HepG2 (cell line): ENCODE data around the gene AKR1C4. TPM values are rescaled to one million over a fixed set of nuclear protein-coding genes. Genes with fewer than 3 reads are reported as not detected.

Experiments used
- ATAC-seq: fragments of 200-7000 bp; cut with Tn5 transposase; 3 replicates; pipeline ENCODE4 v1.9.1; 2020; ENCODE audit warnings: mild to moderate bottlenecking, moderate library complexity
- BruUV-seq: library from RNA; stranded (reverse); fragments of 400-500 nt; replicated peaks from 2 replicates; lab custom pipeline; 2021; lab: Mats Ljungman, UMichigan
- CTCF ChIA-PET: fragments of 300-600 bp; formaldehyde crosslinking; extraction: SDS; loops from one replicate; lab custom pipeline; 2021; ENCODE audit warnings: low total read pairs, inconsistent platforms, low intra/inter-chr PET ratio; lab: Yijun Ruan, JAX
- POLR2A ChIA-PET: fragments of 350-600 bp; sonication (Branson Sonifier 250); formaldehyde crosslinking; loops from one replicate; lab custom pipeline; 2020; ENCODE audit warnings: antibody characterized with exemption, inconsistent platforms; lab: Yijun Ruan, JAX
- DNase-seq: peaks from one replicate; pipeline ENCODE4 v3.0.0-alpha.2; 2015; ENCODE audit warnings: low spot score
- FAIRE-seq: peaks from 3 replicates; lab custom pipeline; 2011; peaks lifted over from hg19 to GRCh38; lab: Jason Lieb, UNC
- H2AFZ ChIP-seq: one replicate; pipeline ENCODE4 v1.6.1; 2011; ENCODE audit warnings: low read length, inconsistent platforms
- H3K27ac ChIP-seq: fragments of 300-600 bp; 3 replicates; pipeline ENCODE4 v1.8.0; 2011; ENCODE audit warnings: mixed run types, mild to moderate bottlenecking, mixed read lengths, low read length, inconsistent platforms; ENCODE audit not compliant: insufficient read depth; ENCODE audit errors: extremely low read length
- H3K27me3 ChIP-seq, 2 experiments: fragments of 200-600 bp in 1 of 2; 2 replicates in 1 of 2; 3 replicates in 1 of 2; pipeline versions ENCODE4 v1.6.0 to v1.8.0; 2011; ENCODE audit warnings: low read length in 2 of 2, mild to moderate bottlenecking in 2 of 2, moderate library complexity in 2 of 2, inconsistent platforms in 1 of 2; ENCODE audit not compliant: insufficient read depth in 2 of 2, control insufficient read depth in 1 of 2
- H3K36me3 ChIP-seq, 2 experiments: fragments of 200-600 bp in 1 of 2; replicated peaks in 1 of 2; 2 replicates in 1 of 2; 3 replicates in 1 of 2; pipeline versions ENCODE4 v1.5.1 to v1.8.0; 2011; ENCODE audit warnings: low read length in 2 of 2, inconsistent platforms in 1 of 2; ENCODE audit not compliant: insufficient read depth in 2 of 2, control insufficient read depth in 1 of 2
- H3K4me1 ChIP-seq: 2 replicates; pipeline ENCODE4 v1.5.1; 2012; ENCODE audit warnings: low read length, inconsistent platforms; ENCODE audit not compliant: insufficient read depth
- H3K4me2 ChIP-seq: 2 replicates; pipeline ENCODE4 v1.6.0; 2011; ENCODE audit warnings: low read depth, low read length, inconsistent platforms
- H3K4me3 ChIP-seq, 3 experiments: fragments of 200-600 bp in 1 of 3; sonication (generic), shearing (Covaris generic) in 1 of 3; replicated peaks in 1 of 3; 2 replicates each; pipeline ENCODE4 v1.5.1; 2011 to 2016; ENCODE audit warnings: low read length in 3 of 3, inconsistent platforms in 2 of 3, low read depth in 2 of 3, mild to moderate bottlenecking in 2 of 3, control low read depth in 1 of 3, mixed read lengths in 1 of 3; ENCODE audit not compliant: insufficient read depth in 1 of 3
- H3K79me2 ChIP-seq: one replicate; pipeline ENCODE4 v1.6.1; 2011; ENCODE audit warnings: low read length, inconsistent platforms; ENCODE audit not compliant: insufficient read depth
- H3K9ac ChIP-seq: 2 replicates; pipeline ENCODE4 v1.6.0; 2011; ENCODE audit warnings: mild to moderate bottlenecking, low read depth, low read length, inconsistent platforms; ENCODE audit not compliant: insufficient read depth
- H3K9me3 ChIP-seq: 2 replicates; pipeline ENCODE4 v1.5.1; 2012; ENCODE audit warnings: mild to moderate bottlenecking, low read length
- H4K20me1 ChIP-seq: 2 replicates; pipeline ENCODE4 v1.6.0; 2011; ENCODE audit warnings: inconsistent platforms, mild to moderate bottlenecking, low read length, moderate library complexity; ENCODE audit not compliant: insufficient read depth
- GATAD1 ChIP-seq: IDR thresholded peaks from 2 replicates; pipeline ENCODE4 v1.6.1; 2016; ENCODE audit warnings: missing genetic modification reagents, missing compliant biosample characterization
- PBX2 ChIP-seq: IDR thresholded peaks from 2 replicates; pipeline ENCODE4 v1.6.1; 2016; ENCODE audit warnings: control low read depth
- POGK ChIP-seq: sonication (generic); formaldehyde crosslinking; conservative IDR thresholded peaks from 2 replicates; pipeline ENCODE4 v1.8.0; 2022; ENCODE audit warnings: mild to moderate bottlenecking, moderate library complexity, missing genetic modification reagents
- RXRA ChIP-seq: sonication (generic); formaldehyde crosslinking; IDR thresholded peaks from 2 replicates; pipeline ENCODE4 v1.5.1; 2020; ENCODE audit warnings: missing genetic modification reagents
- TEAD2 ChIP-seq: sonication (generic); formaldehyde crosslinking; IDR thresholded peaks from 2 replicates; pipeline ENCODE4 v1.9.0; 2021; ENCODE audit warnings: missing genetic modification reagents
- YEATS4 ChIP-seq: sonication (generic); formaldehyde crosslinking; IDR thresholded peaks from 2 replicates; pipeline ENCODE4 v1.4.0; 2020; ENCODE audit warnings: missing genetic modification reagents, borderline replicate concordance
- ZNF160 ChIP-seq: sonication (generic); formaldehyde crosslinking; IDR thresholded peaks from 2 replicates; pipeline ENCODE4 v1.8.0; 2022; ENCODE audit warnings: mild to moderate bottlenecking, inconsistent platforms, missing genetic modification reagents
- ZNF274 ChIP-seq: sonication (generic); formaldehyde crosslinking; IDR thresholded peaks from 2 replicates; pipeline ENCODE4 v1.5.1; 2020; ENCODE audit warnings: mild to moderate bottlenecking, missing genetic modification reagents
- ZNF674 ChIP-seq: sonication (generic); formaldehyde crosslinking; IDR thresholded peaks from 2 replicates; pipeline ENCODE4 v1.5.0; 2020; ENCODE audit warnings: low read depth, mild to moderate bottlenecking, missing genetic modification reagents
- WGBS: methylation state at CpG from one replicate; pipeline ENCODE4 v1.1.6; 2017; ENCODE audit warnings: low lambda C conversion rate; 5-methylcytosine and 5-hydroxymethylcytosine counted together
- in situ Hi-C: cut with HindIII; loops from 2 replicates; pipeline ENCODE4 v1.10.0; 2017; ENCODE audit warnings: low pct_unique_long_range_greater_than_20kb; ENCODE audit not compliant: extremely low pct_ligation_motif_present
- intact Hi-C: fragments of 100-400 bp; cut with micrococcal nuclease; formaldehyde crosslinking; loops from one replicate; pipeline ENCODE4 v1.10.0; 2022; ENCODE audit not compliant: unreplicated experiment
- polyA plus RNA-seq, 8 experiments: library from polyadenylated mRNA; depleted of rRNA in 3 of 8; stranded (reverse) in 7 of 8; unstranded in 1 of 8; fragments of >200 nt; fragmentation: Illumina TruSeq in 4 of 8; extraction: Trizol in 4 of 8; gene quantifications; 2 replicates each; pipeline versions ENCODE4 v1.2.1 to v1.2.3, GENCODE V29; 2011 to 2016; ENCODE audit warnings: low read depth in 4 of 8, missing spikeins in 1 of 8, mixed read lengths in 1 of 8; ENCODE audit not compliant: insufficient read depth in 1 of 8
- total RNA-seq, 5 experiments: library from RNA; depleted of rRNA; stranded (reverse); fragments of >200 nt; fragmentation: Illumina TruSeq; extraction: Trizol; gene quantifications; 2 replicates each; pipeline ENCODE4 v1.2.3, GENCODE V29; 2016; ENCODE audit warnings: low read depth in 1 of 5
- TF ChIP-seq, protein P1 (sequence below): sonication (generic); formaldehyde crosslinking; IDR thresholded peaks from one replicate; pipeline ENCODE4 v1.5.1; 2020; ENCODE audit warnings: mild to moderate bottlenecking, missing genetic modification reagents; ENCODE audit errors: not compliant biosample characterization

Gene AKR1C4
- total and polyA plus RNA-seq, 2 of the 13 experiments (the other 11 are each of a cell fraction or from before 2014, with no cell fraction given), result 0.18 to 1.3 TPM

GRCh38 chr10:5163487-5163886 is 33.1 kb upstream of the AKR1C4 start:
- Histone ChIP-seq H4K20me1 (no peaks in the 10 kb centered on the region), H2AFZ (no peak overlapping the region), H3K36me3 (no peaks in the 10 kb centered on the region), H3K4me3 (no peak overlapping the region), H3K79me2 (no peaks in the 10 kb centered on the region), H3K4me2 (no peak overlapping the region), H3K9ac (no peak overlapping the region), H3K27me3 (no peaks in the 10 kb centered on the region), H3K27ac (no peak overlapping the region), H3K9me3 (peaks cover 75% of the 10 kb centered on the region), H3K4me1 (peaks cover 9% of the 10 kb centered on the region)
- no TSS peak for BruUV-seq
- CTCF ChIA-PET, result no interaction called here
- no peak for ATAC-seq
- POLR2A ChIA-PET, result no interaction called here
- 27% methylated on average over 2 of the region's 2 CpGs for WGBS
- DNase-seq, result no peak
- intact Hi-C loops, result no loop called here
- TF ChIP-seq YEATS4 (CRISPR knock-in tag), result no peak
- TF ChIP-seq POGK (CRISPR knock-in tag), result no peak
- TF ChIP-seq, protein P1, sequence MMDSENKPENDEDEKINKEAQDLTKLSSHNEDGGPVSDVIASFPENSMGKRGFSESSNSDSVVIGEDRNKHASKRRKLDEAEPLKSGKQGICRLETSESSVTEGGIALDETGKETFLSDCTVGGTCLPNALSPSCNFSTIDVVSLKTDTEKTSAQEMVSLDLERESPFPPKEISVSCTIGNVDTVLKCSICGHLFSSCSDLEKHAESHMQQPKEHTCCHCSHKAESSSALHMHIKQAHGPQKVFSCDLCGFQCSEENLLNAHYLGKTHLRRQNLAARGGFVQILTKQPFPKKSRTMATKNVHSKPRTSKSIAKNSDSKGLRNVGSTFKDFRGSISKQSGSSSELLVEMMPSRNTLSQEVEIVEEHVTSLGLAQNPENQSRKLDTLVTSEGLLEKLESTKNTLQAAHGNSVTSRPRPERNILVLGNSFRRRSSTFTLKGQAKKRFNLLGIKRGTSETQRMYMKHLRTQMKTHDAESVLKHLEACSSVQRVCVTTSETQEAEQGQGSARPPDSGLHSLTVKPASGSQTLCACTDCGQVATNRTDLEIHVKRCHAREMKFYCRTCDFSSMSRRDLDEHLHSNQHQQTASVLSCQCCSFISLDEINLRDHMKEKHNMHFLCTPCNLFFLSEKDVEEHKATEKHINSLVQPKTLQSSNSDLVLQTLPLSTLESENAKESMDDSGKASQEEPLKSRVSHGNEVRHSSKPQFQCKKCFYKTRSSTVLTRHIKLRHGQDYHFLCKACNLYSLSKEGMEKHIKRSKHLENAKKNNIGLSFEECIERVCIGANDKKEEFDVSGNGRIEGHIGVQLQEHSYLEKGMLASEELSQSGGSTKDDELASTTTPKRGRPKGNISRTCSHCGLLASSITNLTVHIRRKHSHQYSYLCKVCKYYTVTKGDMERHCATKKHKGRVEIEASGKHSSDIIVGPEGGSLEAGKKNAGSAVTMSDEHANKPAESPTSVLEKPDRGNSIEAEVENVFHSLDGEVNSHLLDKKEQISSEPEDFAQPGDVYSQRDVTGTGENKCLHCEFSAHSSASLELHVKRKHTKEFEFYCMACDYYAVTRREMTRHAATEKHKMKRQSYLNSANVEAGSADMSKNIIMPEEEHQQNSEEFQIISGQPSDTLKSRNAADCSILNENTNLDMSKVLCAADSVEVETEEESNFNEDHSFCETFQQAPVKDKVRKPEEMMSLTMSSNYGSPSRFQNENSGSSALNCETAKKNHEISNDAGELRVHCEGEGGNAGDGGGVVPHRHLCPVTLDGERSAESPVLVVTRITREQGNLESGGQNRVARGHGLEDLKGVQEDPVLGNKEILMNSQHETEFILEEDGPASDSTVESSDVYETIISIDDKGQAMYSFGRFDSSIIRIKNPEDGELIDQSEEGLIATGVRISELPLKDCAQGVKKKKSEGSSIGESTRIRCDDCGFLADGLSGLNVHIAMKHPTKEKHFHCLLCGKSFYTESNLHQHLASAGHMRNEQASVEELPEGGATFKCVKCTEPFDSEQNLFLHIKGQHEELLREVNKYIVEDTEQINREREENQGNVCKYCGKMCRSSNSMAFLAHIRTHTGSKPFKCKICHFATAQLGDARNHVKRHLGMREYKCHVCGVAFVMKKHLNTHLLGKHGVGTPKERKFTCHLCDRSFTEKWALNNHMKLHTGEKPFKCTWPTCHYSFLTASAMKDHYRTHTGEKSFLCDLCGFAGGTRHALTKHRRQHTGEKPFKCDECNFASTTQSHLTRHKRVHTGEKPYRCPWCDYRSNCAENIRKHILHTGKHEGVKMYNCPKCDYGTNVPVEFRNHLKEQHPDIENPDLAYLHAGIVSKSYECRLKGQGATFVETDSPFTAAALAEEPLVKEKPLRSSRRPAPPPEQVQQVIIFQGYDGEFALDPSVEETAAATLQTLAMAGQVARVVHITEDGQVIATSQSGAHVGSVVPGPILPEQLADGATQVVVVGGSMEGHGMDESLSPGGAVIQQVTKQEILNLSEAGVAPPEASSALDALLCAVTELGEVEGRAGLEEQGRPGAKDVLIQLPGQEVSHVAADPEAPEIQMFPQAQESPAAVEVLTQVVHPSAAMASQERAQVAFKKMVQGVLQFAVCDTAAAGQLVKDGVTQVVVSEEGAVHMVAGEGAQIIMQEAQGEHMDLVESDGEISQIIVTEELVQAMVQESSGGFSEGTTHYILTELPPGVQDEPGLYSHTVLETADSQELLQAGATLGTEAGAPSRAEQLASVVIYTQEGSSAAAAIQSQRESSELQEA (CRISPR knock-in tag), result no peak
- no peak for TF ChIP-seq PBX2
- TF ChIP-seq TEAD2 (CRISPR knock-in tag), result no peak
- no peak for TF ChIP-seq ZNF160
- no peak for TF ChIP-seq GATAD1 (CRISPR knock-in tag)
- TF ChIP-seq RXRA (CRISPR knock-in tag), result no peak
- TF ChIP-seq ZNF274, result no peak
- no peak for TF ChIP-seq ZNF674 (CRISPR knock-in tag)
- FAIRE-seq, result no peak
- in situ Hi-C loops, result no loop called here
